SK-N-SH treated with all-trans-retinoic acid at 6 μM for 48 hours (cell line): ENCODE results near the gene SDE2.
A peak's percentile ranks its signal among the peaks of the same experiment; 100 is the strongest.

Source experiments
- ATAC-seq: fragments of 200-7000 bp; cut with Tn5 transposase; 3 replicates; pipeline ENCODE4 v1.9.1; 2020; ENCODE audit warnings: mild to moderate bottlenecking, moderate library complexity
- ARNTL ChIP-seq: fragments of 450-650 bp; formaldehyde crosslinking; IDR thresholded peaks from 2 replicates; pipeline ENCODE4 v1.5.0; 2020; ENCODE audit warnings: low read depth, mild to moderate bottlenecking, moderate library complexity, borderline replicate concordance
- BACH2 ChIP-seq: fragments of 250-450 bp; sonication (Bioruptor Pico); IDR thresholded peaks from 2 replicates; pipeline ENCODE4 v1.9.0; 2021; ENCODE audit warnings: mild to moderate bottlenecking, borderline replicate concordance
- CSDC2 ChIP-seq: fragments of 250-450 bp; sonication (Bioruptor Pico); IDR thresholded peaks from 2 replicates; pipeline ENCODE4 v1.5.0; 2020; ENCODE audit warnings: mild to moderate bottlenecking, moderate library complexity
- ESRRG ChIP-seq: fragments of 250-450 bp; sonication (Bioruptor Pico); IDR thresholded peaks from 2 replicates; pipeline ENCODE4 v1.6.1; 2021; ENCODE audit warnings: mild to moderate bottlenecking
- GLIS3 ChIP-seq: fragments of 250-450 bp; sonication (Bioruptor Pico); IDR thresholded peaks from 2 replicates; pipeline ENCODE4 v1.5.0; 2020; ENCODE audit warnings: mild to moderate bottlenecking, moderate library complexity
- OSR1 ChIP-seq: fragments of 250-450 bp; sonication (Bioruptor Pico); IDR thresholded peaks from 2 replicates; pipeline ENCODE4 v1.8.0; 2022; ENCODE audit warnings: moderate library complexity, mild to moderate bottlenecking, inconsistent platforms
- RARB ChIP-seq: fragments of 250-450 bp; sonication (Bioruptor Pico); IDR thresholded peaks from 2 replicates; pipeline ENCODE4 v1.8.0; 2021; ENCODE audit warnings: mild to moderate bottlenecking, moderate library complexity
- SNAI2 ChIP-seq: fragments of 250-450 bp; sonication (Bioruptor Pico); IDR thresholded peaks from 2 replicates; pipeline ENCODE4 v1.5.0; 2020; ENCODE audit warnings: mild to moderate bottlenecking, moderate library complexity
- TCF4 ChIP-seq: fragments of 250-450 bp; sonication (Bioruptor Pico); IDR thresholded peaks from 2 replicates; pipeline ENCODE4 v1.8.0; 2021; ENCODE audit warnings: mild to moderate bottlenecking, moderate library complexity, borderline replicate concordance
- TOX ChIP-seq: fragments of 250-450 bp; sonication (Bioruptor Pico); IDR thresholded peaks from 2 replicates; pipeline ENCODE4 v1.8.0; 2021; ENCODE audit warnings: mild to moderate bottlenecking, moderate library complexity, borderline replicate concordance
- ZC3H10 ChIP-seq: fragments of 250-450 bp; sonication (Bioruptor Pico); IDR thresholded peaks from 2 replicates; pipeline ENCODE4 v1.5.1; 2021; ENCODE audit warnings: mild to moderate bottlenecking, moderate library complexity
- ZFP3 ChIP-seq: fragments of 250-450 bp; sonication (Bioruptor Pico); IDR thresholded peaks from 2 replicates; pipeline ENCODE4 v1.5.0; 2020; ENCODE audit warnings: mild to moderate bottlenecking, moderate library complexity
- ZFP30 ChIP-seq: fragments of 450-650 bp; formaldehyde crosslinking; IDR thresholded peaks from 2 replicates; pipeline ENCODE4 v1.5.0; 2022; ENCODE audit warnings: mild to moderate bottlenecking, moderate library complexity
- ZNF565 ChIP-seq: fragments of 450-650 bp; formaldehyde crosslinking; conservative IDR thresholded peaks from 2 replicates; pipeline ENCODE4 v1.5.0; 2020; ENCODE audit warnings: low read depth, mild to moderate bottlenecking, moderate library complexity
- ZNF70 ChIP-seq: fragments of 450-650 bp; formaldehyde crosslinking; IDR thresholded peaks from 2 replicates; pipeline ENCODE4 v1.5.0; 2020; ENCODE audit warnings: mild to moderate bottlenecking, moderate library complexity
- TF ChIP-seq, protein P1 (sequence below): fragments of 250-450 bp; sonication (Bioruptor Pico); IDR thresholded peaks from 2 replicates; pipeline ENCODE4 v1.8.0; 2021; ENCODE audit warnings: low read depth, mild to moderate bottlenecking, moderate library complexity, borderline replicate concordance
- TF ChIP-seq, protein P2 (sequence below): fragments of 250-450 bp; sonication (Bioruptor Pico); IDR thresholded peaks from 2 replicates; pipeline ENCODE4 v1.5.1; 2020; ENCODE audit warnings: low read depth, mild to moderate bottlenecking, moderate library complexity
- TF ChIP-seq, protein P3 (sequence below): fragments of 250-450 bp; sonication (Bioruptor Pico); IDR thresholded peaks from 2 replicates; pipeline ENCODE4 v1.8.0; 2020; ENCODE audit warnings: mild to moderate bottlenecking, moderate library complexity, borderline replicate concordance
- TF ChIP-seq, protein P4 (sequence below): fragments of 250-450 bp; sonication (Bioruptor Pico); IDR thresholded peaks from 2 replicates; pipeline ENCODE4 v1.5.1; 2021; ENCODE audit warnings: mild to moderate bottlenecking, moderate library complexity

SDE2 gene

DNA sequence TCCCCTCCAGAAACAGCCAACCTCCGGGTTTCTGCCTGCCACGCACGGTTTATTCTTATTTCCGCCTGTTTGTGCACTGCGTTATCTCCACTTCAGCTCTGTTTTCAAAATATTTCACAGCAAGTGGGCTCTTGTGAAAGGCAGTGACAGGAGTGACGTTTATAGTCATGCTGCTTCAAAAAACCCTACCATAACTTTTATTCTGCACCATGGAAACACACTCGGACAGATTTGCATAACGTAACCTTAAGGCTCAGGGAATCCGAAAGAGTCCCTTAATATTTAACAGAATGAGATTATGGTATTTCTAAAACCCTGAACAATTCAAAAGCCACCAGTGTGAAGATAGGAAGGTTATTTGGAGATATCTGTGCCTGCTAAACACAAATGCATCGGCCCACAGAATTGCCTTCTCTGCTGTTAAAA is 782 bp upstream of the SDE2 start:
- no peak for ATAC-seq
- TF ChIP-seq ARNTL (CRISPR knock-in tag) (no peak), SNAI2 (CRISPR knock-in tag) (no peak), ESRRG (CRISPR knock-in tag) (no peak), ZFP30 (CRISPR knock-in tag) (no peak), OSR1 (CRISPR knock-in tag) (no peak)
- TF ChIP-seq, protein P1, sequence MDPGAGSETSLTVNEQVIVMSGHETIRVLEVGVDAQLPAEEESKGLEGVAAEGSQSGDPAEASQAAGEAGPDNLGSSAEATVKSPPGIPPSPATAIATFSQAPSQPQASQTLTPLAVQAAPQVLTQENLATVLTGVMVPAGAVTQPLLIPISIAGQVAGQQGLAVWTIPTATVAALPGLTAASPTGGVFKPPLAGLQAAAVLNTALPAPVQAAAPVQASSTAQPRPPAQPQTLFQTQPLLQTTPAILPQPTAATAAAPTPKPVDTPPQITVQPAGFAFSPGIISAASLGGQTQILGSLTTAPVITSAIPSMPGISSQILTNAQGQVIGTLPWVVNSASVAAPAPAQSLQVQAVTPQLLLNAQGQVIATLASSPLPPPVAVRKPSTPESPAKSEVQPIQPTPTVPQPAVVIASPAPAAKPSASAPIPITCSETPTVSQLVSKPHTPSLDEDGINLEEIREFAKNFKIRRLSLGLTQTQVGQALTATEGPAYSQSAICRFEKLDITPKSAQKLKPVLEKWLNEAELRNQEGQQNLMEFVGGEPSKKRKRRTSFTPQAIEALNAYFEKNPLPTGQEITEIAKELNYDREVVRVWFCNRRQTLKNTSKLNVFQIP (CRISPR knock-in tag), result no peak

DNA sequence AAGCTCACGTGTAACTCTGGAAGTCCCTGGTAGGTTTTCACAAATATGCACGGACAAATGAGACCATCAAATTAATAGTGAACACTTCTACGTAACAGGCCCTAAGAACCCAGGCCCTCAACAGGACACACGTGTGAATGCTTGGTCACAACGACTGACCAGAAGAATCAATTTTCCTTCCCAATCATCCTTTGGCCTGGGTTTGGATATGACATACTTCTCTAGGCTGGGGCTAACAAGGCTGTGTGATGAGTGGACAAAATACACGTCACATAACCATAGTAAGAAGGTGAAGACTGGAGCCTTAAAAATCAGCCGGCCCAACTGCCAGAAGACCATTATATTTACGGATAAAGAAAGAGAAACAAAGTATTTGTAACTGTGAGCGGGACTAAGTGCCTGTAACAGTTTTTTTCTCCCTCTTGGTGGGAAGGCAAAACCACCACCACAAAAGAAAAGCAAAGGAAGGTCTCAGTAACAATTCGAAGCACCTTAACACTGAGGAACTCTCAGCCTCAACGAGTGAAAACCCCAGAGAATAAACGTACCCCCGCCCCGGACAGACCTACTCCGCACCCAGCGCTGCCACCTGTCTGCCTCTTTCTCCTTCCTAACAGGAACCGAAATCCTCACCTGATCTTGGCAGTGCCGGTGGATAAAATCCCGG is 450 bp downstream of the SDE2 start:
- ATAC-seq, result peak; percentile 53
- TF ChIP-seq BACH2 (no peak), ESRRG (CRISPR knock-in tag) (no peak), ZFP3 (no peak), OSR1 (CRISPR knock-in tag) (no peak), CSDC2 (CRISPR knock-in tag) (no peak), ARNTL (CRISPR knock-in tag) (no peak), TCF4 (CRISPR knock-in tag) (no peak)
- TF ChIP-seq, protein P1 (CRISPR knock-in tag), result no peak
- TF ChIP-seq, all 23 proteins: peak for 0

DNA sequence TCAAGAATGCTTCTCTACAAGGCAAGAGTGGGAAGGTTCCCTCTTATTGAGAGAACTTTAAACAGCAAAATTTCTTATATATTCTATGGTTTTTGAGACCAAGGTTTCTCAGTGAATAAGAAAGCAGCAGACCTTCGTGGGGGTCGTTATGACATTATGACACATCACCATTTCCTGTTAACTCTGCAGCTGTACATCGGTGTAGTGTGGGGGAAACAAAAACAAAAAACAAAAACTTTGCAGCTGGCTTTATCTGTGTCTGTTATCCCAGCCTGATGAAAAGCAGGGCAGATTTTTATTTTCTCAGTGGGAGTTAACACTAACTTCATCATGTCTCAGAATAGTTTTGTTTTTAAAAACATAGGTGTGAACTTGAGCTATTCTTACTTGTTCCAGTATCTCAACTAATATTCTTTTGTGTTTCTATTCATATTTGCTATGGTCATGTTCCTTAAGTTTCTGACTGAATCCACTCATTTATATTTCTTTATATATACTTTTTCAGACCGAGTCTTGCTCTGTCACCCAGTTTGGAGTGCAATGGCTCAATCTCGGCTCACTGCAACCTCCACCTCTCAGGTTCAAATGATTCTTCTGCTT is 2.1 kb downstream of the SDE2 start:
- TF ChIP-seq, protein P2, sequence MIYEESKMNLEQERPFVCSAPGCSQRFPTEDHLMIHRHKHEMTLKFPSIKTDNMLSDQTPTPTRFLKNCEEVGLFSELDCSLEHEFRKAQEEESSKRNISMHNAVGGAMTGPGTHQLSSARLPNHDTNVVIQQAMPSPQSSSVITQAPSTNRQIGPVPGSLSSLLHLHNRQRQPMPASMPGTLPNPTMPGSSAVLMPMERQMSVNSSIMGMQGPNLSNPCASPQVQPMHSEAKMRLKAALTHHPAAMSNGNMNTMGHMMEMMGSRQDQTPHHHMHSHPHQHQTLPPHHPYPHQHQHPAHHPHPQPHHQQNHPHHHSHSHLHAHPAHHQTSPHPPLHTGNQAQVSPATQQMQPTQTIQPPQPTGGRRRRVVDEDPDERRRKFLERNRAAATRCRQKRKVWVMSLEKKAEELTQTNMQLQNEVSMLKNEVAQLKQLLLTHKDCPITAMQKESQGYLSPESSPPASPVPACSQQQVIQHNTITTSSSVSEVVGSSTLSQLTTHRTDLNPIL (CRISPR knock-in tag), result no peak
- TF ChIP-seq, protein P1 (CRISPR knock-in tag), result no peak
- no peak for TF ChIP-seq ARNTL (CRISPR knock-in tag)
- TF ChIP-seq ESRRG (CRISPR knock-in tag), result no peak
- no peak for TF ChIP-seq RARB (CRISPR knock-in tag)
- TF ChIP-seq ZNF70 (CRISPR knock-in tag), result no peak
- TF ChIP-seq GLIS3 (CRISPR knock-in tag), result no peak
- no peak for TF ChIP-seq ZFP30 (CRISPR knock-in tag)
- TF ChIP-seq BACH2, result no peak
- TF ChIP-seq ZNF565 (CRISPR knock-in tag), result no peak
- TF ChIP-seq OSR1 (CRISPR knock-in tag), result no peak
- TF ChIP-seq, protein P3, sequence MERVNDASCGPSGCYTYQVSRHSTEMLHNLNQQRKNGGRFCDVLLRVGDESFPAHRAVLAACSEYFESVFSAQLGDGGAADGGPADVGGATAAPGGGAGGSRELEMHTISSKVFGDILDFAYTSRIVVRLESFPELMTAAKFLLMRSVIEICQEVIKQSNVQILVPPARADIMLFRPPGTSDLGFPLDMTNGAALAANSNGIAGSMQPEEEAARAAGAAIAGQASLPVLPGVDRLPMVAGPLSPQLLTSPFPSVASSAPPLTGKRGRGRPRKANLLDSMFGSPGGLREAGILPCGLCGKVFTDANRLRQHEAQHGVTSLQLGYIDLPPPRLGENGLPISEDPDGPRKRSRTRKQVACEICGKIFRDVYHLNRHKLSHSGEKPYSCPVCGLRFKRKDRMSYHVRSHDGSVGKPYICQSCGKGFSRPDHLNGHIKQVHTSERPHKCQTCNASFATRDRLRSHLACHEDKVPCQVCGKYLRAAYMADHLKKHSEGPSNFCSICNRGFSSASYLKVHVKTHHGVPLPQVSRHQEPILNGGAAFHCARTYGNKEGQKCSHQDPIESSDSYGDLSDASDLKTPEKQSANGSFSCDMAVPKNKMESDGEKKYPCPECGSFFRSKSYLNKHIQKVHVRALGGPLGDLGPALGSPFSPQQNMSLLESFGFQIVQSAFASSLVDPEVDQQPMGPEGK (CRISPR knock-in tag), result no peak
- no peak for TF ChIP-seq ZC3H10 (CRISPR knock-in tag)
- TF ChIP-seq, protein P4, sequence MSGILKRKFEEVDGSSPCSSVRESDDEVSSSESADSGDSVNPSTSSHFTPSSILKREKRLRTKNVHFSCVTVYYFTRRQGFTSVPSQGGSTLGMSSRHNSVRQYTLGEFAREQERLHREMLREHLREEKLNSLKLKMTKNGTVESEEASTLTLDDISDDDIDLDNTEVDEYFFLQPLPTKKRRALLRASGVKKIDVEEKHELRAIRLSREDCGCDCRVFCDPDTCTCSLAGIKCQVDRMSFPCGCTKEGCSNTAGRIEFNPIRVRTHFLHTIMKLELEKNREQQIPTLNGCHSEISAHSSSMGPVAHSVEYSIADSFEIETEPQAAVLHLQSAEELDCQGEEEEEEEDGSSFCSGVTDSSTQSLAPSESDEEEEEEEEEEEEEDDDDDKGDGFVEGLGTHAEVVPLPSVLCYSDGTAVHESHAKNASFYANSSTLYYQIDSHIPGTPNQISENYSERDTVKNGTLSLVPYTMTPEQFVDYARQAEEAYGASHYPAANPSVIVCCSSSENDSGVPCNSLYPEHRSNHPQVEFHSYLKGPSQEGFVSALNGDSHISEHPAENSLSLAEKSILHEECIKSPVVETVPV (CRISPR knock-in tag), result no peak
- TF ChIP-seq TOX (CRISPR knock-in tag), result no peak
- ATAC-seq, result no peak
